Measurements from ENCODE around the gene PHF13. TPM values are rescaled to one million over a fixed set of nuclear protein-coding genes. Genes with fewer than 3 reads are reported as not detected.

Gene PHF13
- total and polyA plus RNA-seq, 4 donors, result 1.4 to 8.7 (median 3.8) TPM

- Histone ChIP-seq H3K9me3 (ENCODE audit: control insufficient read depth in 4 of 4, low read length in 3 of 4) (no peaks in the 10 kb centered on the region), H3K4me1 (ENCODE audit: control insufficient read depth in 4 of 4, insufficient read depth in 4 of 4, low read length in 3 of 4) (peaks cover 3 to 33% (median 14%) of the 10 kb centered on the region in 4 donors), H3K36me3 (ENCODE audit: control insufficient read depth in 4 of 4, insufficient read depth in 3 of 4, low read depth in 1 of 4, low read length in 3 of 4) (peaks cover 10 to 47% (median 21%) of the 10 kb centered on the region in 4 donors), H3K27me3 (ENCODE audit: control insufficient read depth in 4 of 4, insufficient read depth in 4 of 4, low read length in 3 of 4) (no peaks in the 10 kb centered on the region), H3K27ac (ENCODE audit: low read depth in 1 of 2, low read length in 2 of 2) (no peak overlapping the region), H3K9ac (ENCODE audit: low read depth in 1 of 2, low read length in 2 of 2) (no peak overlapping the region), H3K4me3 (ENCODE audit: low read depth in 1 of 3, low read length in 3 of 3) (no peak overlapping the region)
- no peak for DNase-seq (ENCODE audit: low spot score)
- no peak for TF ChIP-seq GABPA (IDR thresholded peaks at IDR 0.05 in 1 of 2, conservative IDR thresholded peaks at IDR 0.05 in 1 of 2)
- TF ChIP-seq SP1 (IDR thresholded peaks at IDR 0.05), result no peak
- TF ChIP-seq RXRA (IDR thresholded peaks at IDR 0.05), result no peak
- no peak for TF ChIP-seq CTCF (IDR thresholded peaks at IDR 0.05; ENCODE audit: low read depth, low read length, missing input control)
- TF ChIP-seq JUND (IDR thresholded peaks at IDR 0.05), result no peak
- TF ChIP-seq ATF3 (IDR thresholded peaks at IDR 0.05), result no peak
- no peak for TF ChIP-seq HNF4A (conservative IDR thresholded peaks at IDR 0.05)
- TF ChIP-seq, protein P1, sequence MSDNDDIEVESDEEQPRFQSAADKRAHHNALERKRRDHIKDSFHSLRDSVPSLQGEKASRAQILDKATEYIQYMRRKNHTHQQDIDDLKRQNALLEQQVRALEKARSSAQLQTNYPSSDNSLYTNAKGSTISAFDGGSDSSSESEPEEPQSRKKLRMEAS (IDR thresholded peaks at IDR 0.05), result no peak
- no peak for TF ChIP-seq FOXA1 (IDR thresholded peaks at IDR 0.05)
- TF ChIP-seq NR2F2 (IDR thresholded peaks at IDR 0.05), result no peak
- no peak for TF ChIP-seq FOXA2 (IDR thresholded peaks at IDR 0.05)
- no peak for TF ChIP-seq HNF4G (IDR thresholded peaks at IDR 0.05)
- TF ChIP-seq RAD21 (IDR thresholded peaks at IDR 0.05), result no peak
- no peak for TF ChIP-seq TAF1 (conservative IDR thresholded peaks at IDR 0.05)
- no peak for TF ChIP-seq REST (IDR thresholded peaks at IDR 0.05)
- TF ChIP-seq YY1 (IDR thresholded peaks at IDR 0.05), result no peak
- no peak for TF ChIP-seq ZBTB33 (IDR thresholded peaks at IDR 0.05)
- TF ChIP-seq EGR1 (IDR thresholded peaks at IDR 0.05; ENCODE audit: low read depth in 2 of 2), result no peak
- WGBS, result 43% methylated on average over 13 of the region's 13 CpGs
These were observed 26.1 kb upstream of the PHF13 start for GRCh38 chr1:6587261-6588005.

Data from liver (tissue), 9 donors.